Subcutaneous adipose tissue (tissue), 4 donors: Measurements from ENCODE around the gene CASD1. TPM values are rescaled to one million over a fixed set of nuclear protein-coding genes. Genes with fewer than 3 reads are reported as not detected.

Source experiments
- CTCF ChIP-seq: fragments of 450-650 bp; IDR thresholded peaks from one replicate; pipeline ENCODE4 v1.5.1; 2016; ENCODE audit warnings: low read depth, mild to moderate bottlenecking, control low read depth, antibody characterized with exemption, moderate library complexity
- total RNA-seq, 4 donors: library from RNA; depleted of rRNA; stranded (reverse); fragments of >200 nt; gene quantifications; one replicate each; pipeline ENCODE4 v1.1.0, GENCODE V29; 2016

The CASD1 gene
- total RNA-seq, result 10 to 100 TPM; 20.7 to 34.1 (median 23.2) TPM

GRCh38 chr7:94509264-94509886, at the start of gene CASD1:
Gene CASD1, plus strand, starts transcription at chr7:94509809. Its CDS starts 276 bp downstream, at chr7:94510085.
- no peak for TF ChIP-seq CTCF

- no peak for TF ChIP-seq CTCF
Measured at GRCh38 chr7:94466516-94466915, 43.1 kb upstream of the CASD1 start.

DNA sequence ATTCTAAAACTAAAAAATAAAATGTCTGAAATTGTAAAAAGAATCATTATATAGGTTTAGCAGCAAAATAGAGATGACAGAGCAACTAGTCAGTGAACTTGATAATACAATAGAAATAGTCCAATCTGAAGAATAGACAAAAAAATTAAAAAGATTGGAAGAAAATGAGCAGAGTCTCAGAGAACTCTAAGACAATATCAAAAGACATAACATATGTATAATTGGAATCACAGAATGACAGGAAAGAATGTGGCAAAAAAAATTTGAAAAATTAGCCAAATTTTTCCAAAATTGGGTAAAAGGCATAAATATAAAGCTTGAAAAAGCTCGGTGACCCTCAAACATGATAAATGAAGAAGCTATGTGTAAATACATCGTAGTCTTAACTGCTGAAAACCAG, 38.0 kb upstream of the CASD1 start:
- TF ChIP-seq CTCF, result no peak

DNA sequence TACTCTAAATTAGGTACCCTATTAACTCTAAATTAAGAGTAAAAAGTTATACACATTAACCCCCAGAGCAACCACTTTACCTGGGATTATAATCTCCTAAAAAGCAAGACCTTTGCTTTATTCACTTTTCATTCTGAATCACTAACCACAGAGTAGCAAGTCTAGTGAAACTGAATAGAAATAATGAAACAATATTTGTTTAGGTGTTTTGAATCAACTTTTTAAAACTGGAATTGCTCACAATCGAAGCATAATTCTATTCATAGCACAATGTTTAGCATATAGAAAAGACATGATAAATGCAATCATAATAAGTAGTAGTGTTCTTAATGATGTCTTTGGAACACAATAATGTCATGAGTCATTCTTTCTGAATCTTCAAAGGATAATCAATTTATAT, 37.0 kb upstream of the CASD1 start:
- no peak for TF ChIP-seq CTCF

DNA sequence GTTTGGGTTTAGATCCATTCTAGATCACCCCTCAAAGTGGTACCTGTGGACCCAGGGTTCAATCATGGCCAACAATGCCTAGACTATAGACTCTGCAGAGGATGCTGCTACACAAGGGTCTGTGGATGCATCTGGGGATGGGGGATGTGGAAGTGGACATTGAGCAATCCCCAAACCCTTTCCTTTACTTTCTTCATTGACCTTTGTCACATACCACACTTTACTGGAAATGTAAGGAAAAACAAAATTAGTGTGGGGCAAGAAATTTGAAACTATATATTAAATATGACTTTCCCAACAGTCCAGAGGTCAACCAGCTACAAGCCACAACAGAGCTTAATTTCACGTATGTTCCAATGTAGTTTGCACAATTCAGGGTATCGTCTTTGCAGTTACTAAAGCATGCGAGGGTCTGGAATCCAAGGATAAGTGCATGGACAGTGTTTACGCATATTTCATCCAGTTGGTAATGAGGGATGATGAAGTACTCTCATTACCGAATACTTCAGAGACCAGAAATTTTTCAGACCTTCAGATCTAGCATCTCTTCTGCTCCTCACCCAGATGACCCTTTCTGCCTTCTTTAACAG, 33.3 kb upstream of the CASD1 start:
- TF ChIP-seq CTCF, result no peak

DNA sequence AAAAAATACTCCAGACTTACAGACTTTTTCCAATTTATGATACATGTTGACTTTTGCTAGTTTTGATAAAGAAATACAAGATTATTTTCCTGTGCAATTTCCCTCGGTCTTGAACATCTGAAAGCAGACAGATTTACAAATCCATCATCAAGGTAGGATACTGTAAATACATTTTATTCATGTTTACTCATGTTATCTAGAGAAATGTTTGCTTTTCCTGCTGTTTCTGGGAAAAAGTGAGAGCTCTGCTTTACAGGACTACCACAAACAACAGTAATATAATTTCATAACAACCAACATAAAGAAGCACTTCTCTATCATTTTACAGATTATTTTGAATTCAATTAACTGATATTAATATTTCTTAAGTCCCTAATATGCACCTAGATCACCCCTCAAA, 31.7 kb upstream of the CASD1 start:
- no peak for TF ChIP-seq CTCF

GRCh38 chr7:94478648-94479214, 30.9 kb upstream of the CASD1 start:
- TF ChIP-seq CTCF, result no peak
